HG02870 (cell line): ENCODE measurements around the gene UAP1L1.
"Not testable (repeated sequence)": the region's sequence is repeated elsewhere in the genome, so short reads cannot be mapped to it uniquely, and the experiment has no call there.

ENCODE experiments used
- ATAC-seq: cut with Tn5 transposase; IDR thresholded peaks from one replicate; pipeline ENCODE4 v1.9.1; 2021; ENCODE audit warnings: mild to moderate bottlenecking, moderate library complexity; ENCODE audit not compliant: unreplicated experiment

Gene UAP1L1

DNA sequence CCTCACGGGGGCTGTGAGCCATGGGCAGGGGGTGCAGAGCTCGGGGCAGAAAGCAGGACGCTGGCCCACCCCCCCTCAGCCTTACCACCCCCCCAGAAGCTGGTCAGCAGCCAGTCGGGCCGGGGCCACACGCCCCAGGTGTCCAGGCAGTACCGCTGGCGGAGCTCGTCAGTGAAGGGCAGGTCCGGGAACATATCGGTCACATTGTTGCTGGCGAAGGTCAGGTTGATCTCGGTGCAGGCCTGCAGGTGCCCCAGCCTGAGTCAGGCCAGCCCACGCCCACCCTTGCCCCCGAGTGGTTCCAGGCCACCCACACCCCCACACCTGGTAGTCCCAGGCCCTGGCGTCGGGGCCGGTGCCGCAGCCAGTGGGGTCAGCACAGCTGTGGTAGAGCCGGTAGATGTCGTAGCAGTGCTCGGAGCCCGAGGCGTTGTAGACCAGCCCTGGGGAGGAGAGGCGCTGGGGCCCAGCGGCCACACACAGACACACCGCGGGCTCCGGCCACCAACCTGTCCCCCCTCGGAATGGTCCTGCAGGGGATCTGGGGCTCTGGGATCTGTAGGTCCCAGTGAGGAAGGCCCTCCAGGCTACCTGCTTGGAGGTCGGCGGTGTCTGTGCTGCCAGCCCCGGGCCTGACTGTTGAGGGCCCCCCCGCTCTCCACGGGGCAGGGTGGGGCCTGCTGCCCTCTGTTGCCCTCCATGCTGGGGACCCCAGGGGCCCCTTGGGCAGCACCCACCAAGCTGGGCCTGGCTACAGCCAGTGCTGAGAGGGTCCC is 34.7 kb downstream of the UAP1L1 start:
- no peak for ATAC-seq

DNA sequence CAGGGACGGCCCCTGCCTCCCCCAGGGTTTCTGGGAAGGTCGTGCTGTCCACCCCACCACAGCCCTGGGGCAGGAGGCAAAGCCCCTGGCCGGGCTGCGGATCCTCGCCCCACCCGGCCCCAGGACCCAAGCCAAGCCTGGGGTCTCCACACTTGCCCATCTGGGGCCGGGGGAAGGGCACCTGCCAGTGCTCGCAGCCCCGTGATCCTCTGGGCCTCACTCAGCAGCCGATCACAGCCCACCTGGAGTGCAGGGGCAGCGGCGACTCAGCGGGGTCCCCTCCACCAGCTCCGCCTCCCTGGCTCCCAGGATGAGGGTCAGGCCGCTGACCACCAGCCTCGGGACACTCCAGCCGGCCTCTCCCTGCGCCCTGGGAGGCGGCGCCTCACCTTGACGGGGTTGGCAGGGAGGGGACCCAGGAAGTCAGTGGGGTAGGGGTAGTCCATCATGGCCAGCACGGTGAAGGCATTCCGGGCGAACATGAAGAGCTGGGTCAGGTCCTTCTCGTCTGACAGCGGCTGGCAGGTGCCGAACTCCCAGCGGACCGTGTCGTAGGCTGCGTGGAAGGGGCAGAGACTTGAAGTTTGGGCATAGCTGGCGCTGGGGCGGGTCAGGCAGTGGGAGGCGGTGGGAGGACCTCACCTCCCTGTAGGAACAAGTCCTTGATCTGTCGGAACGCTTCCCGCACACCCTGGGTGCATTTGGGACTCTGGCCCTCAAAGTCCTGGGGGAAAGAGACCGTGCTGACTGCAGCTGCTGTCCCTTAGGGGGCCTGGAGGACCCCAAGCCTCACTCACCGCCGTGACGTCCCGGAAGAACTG is 35.5 kb downstream of the UAP1L1 start:
- ATAC-seq, result no peak

DNA sequence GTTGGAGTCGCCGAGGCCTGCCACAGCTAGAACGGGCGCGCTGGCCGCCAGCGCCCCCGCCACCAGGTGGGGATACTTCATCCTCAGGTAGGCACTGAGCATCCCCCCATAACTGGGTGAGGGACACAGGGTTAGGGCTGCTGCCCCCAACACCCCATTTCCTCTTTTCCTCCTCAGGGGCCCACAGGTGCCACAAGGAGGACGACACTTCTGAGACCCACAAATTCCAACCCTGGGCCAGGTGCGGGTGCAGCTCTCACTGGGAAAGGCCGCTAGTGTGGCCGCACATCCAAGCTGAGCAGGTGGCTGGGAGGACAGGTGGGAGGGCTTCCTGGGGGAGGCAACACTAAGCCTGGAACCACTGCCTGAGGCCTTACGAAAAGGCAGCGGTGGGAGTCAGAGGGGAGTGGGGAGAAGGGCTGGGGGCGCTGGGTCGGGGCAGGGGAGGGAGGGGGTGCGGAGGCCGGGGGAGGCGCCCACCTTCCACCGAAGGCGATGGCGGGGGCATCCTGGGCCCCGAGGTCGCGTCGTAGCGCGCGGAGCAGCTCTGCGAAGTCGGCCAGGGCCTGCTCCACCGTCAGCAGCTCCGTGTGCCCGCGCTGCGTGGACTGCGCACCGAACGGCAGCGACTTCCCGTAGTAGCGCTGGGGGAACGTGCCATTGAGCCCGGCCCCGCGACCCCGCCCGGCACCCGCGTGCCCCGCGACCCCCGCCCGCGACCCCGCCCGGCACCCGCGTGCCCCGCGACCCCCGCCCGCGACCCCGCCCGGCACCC is 36.3 kb downstream of the UAP1L1 start:
- no peak for ATAC-seq

DNA sequence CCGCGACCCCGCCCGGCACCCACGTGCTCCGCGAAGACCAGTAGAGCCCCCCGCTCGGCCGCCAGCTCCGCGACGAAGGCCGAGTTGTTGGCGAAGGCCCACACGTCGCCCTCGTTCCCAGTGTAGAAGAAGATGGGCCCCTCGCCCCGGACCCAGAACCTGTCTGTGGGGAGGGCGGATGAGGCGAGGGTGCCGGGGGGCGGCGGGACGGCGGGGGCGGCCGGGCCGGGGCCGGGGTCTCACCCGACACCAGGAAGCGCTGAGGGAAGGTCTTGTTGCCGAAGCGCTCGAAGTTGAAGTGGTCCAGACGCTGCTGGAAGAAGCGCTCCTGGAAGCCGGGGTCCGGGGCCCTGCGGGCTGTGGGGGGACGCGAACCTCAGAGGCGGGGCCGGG is 36.9 kb downstream of the UAP1L1 start:
- no peak for ATAC-seq

GRCh38 chr9:137114613-137115393 is 37.5 kb downstream of the UAP1L1 start, which contains the start of gene DPP7:
Gene DPP7 (minus strand): TSS chr9:137114733. CDS start chr9:137114713, 20 bp downstream.
- ATAC-seq, result no peak

GRCh38 chr9:137115394-137116026 is 38.2 kb downstream of the UAP1L1 start:
- no peak for ATAC-seq

DNA sequence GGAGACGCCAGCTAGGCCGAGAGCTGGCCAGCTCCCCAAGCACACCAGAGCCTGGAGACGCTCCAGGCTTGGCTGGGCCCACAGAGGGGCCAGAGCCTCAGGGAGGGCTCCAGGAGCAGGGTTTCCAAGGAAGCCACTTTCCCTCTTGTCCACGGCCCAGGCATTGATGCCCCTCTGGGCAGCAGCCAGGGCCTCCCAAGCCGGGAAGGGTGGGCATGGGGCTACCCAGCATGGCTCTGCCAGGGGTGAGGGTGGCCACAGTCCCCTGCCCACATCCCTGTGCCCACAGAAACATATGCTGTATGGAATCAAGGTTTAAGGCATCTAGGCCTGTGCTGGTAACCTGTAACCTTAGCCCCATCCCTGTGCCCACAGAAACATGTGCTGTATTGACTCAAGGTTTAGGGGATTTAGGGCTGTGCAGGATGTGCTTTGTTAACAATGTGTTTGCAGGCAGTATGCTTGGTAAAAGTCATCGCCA is 38.8 kb downstream of the UAP1L1 start:
- ATAC-seq, result no peak

GRCh38 chr9:137116728-137117127 is 39.4 kb downstream of the UAP1L1 start:
- ATAC-seq, result no peak

- ATAC-seq, result no peak
Measured at GRCh38 chr9:137117269-137117731, 40.0 kb downstream of the UAP1L1 start.

- not testable (repeated sequence) for ATAC-seq
Measured at GRCh38 chr9:137118092-137118603, 40.8 kb downstream of the UAP1L1 start.

DNA sequence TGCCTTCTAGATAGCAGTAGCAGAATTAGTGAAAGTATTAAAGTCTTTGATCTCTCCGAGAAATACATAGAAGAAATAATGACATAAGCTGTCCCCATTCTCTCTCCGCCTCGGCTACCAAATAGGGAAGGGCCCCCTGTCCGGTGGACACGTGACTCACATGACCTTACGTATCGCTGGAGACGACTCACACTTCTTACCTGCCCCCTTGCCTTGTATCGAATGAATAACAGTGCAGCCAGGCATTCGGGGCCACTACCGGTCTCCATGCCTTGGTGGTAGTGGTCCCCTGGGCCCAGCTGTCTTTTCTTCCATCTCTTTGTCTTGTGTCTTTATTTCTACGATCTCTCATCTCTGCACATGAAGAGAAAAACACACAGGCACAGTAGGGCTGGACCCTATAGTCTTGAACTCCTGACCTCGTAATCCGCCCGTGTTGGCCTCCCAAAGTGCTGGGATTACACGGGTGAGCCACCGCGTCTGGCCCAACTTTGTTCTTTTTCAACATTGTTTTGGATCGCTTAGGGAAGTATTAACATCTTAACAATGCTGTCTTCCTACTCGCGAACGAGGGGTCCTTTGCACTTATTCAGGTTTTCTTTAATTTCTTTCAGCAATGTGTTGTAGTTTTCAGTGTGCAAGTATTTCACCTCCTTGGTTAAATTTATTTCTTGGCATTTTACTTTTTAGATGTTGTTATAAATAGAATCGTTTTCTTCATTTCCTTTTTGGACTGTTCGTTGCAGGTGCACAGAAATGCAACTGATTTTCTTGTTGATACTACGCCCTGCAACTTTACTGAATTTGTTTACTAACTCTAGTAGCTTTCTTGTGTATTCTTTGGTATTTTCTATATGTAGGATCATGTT is 44.8 kb downstream of the UAP1L1 start:
- ATAC-seq, result not testable (repeated sequence)

DNA sequence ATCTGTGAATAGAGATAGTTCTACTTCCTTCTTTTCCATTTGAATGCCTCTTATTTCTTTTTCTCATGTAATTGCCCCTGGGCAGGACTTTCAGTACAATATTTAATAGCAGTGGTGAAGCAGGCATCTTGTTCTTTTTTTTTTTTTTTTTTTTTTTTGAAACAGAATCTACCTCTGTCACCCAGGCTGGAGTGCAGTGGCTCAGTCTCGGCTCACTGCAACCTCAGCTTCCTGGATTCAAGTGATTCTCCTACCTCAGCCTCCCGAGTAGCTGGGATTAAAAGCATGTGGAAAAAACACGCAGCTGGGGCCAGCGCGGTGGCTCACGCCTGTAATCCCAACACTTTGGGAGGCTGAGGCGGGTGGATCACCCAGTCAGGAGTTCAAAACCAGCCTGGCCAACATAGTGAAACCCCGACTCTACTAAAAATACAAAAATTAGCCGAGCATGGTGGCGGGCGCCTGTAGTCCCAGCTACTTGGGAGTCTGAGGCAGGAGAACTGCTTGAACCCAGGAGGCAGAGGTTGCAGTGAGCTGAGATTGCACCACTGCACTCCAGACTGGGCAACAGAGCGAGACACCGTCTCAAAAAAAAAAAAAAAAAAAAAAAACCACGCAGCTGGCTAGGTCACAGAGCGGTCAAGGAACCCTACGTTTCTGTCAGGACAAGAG is 45.6 kb downstream of the UAP1L1 start:
- not testable (repeated sequence) for ATAC-seq

- no peak for ATAC-seq
Measured at GRCh38 chr9:137123468-137123837, 46.1 kb downstream of the UAP1L1 start.

DNA sequence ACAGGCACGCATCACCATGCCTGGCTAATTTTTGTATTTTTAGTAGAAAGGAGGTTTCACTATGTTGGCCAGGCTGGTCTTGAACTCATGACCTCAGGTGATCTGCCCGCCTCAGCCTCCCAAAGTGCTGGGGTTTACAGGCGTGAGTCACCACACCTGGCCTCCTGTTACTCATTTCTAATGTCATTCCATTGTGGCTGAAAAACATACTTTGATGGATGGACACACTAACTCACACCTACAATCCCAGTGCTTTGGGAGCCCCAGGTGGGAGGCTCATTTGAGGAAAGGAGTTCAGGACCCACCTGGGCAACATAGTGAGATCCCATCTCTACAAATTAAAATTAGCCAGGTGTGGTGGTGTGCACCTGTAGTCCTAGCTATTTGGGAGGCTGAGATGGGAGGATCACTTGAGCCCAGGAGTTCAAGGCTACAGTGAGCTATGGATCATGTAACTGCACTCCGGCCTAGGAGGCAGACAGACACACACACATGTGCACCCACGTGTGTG is 46.7 kb downstream of the UAP1L1 start:
- ATAC-seq, result not testable (repeated sequence)

DNA sequence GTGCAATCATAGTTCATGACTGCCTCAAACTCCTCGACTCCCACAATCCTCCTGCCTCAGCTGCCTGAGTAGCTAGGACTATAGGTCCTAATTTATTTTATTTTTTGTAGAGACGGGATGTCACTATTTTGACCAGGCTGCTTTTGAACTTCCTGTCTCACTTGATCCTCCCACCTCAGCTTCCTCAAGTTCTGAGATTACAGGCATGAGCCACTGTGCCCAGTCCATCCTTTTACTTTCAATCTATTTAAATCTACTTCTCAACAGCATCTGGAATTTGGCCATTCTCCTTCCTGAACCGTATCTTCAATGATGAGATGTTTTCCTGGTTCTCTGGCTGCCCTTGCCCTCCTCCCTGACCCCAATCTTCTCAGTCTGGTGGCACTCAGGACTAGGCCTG is 49.5 kb downstream of the UAP1L1 start:
- no peak for ATAC-seq

GRCh38 chr9:137127301-137128157 is 50.2 kb downstream of the UAP1L1 start:
- ATAC-seq, result no peak
